PC-3 (cell line): ENCODE results near the gene DGKE. TPM values are rescaled to one million over a fixed set of nuclear protein-coding genes. Genes with fewer than 3 reads are reported as not detected.

Source experiments
- ATAC-seq: fragments of 200-7000 bp; cut with Tn5 transposase; 2 replicates; pipeline ENCODE4 v1.9.1; 2020; ENCODE audit warnings: mild to moderate bottlenecking, moderate library complexity
- BruUV-seq: library from RNA; stranded (reverse); fragments of 400-500 nt; replicated peaks from 2 replicates; lab custom pipeline; 2021; lab: Mats Ljungman, UMichigan
- CTCF ChIA-PET: fragments of 300-600 bp; sonication (Branson Sonifier 250); formaldehyde crosslinking; loops from one replicate; lab custom pipeline; 2022; ENCODE audit warnings: antibody characterized with exemption; lab: Charles Lee
- POLR2A ChIA-PET: fragments of 300-600 bp; sonication (Branson Sonifier 250); formaldehyde crosslinking; loops from one replicate; lab custom pipeline; 2022; ENCODE audit warnings: antibody characterized with exemption; ENCODE audit not compliant: unreplicated experiment; lab: Charles Lee
- DNase-seq: peaks from one replicate; pipeline ENCODE4 v3.0.0-alpha.2; 2015
- H2AFZ ChIP-seq: fragments of 300-600 bp; sonication (generic); 2 replicates; pipeline ENCODE4 v1.6.0; 2016; ENCODE audit warnings: antibody characterized with exemption, low read length
- H3F3A ChIP-seq: fragments of 300-600 bp; sonication (generic); one replicate; pipeline ENCODE4 v1.6.0; 2017; ENCODE audit warnings: antibody characterized with exemption, low read length, control low read depth, mild to moderate bottlenecking; ENCODE audit not compliant: unreplicated experiment
- H3K27ac ChIP-seq: fragments of 300-600 bp; sonication (generic); 2 replicates; pipeline ENCODE4 v1.5.1; 2016; ENCODE audit warnings: mild to moderate bottlenecking, low read length
- H3K27me3 ChIP-seq: fragments of 300-600 bp; sonication (generic); 2 replicates; pipeline ENCODE4 v1.6.1; 2016; ENCODE audit warnings: low read length, mixed read lengths
- H3K36me3 ChIP-seq: fragments of 300-600 bp; sonication (generic); 2 replicates; pipeline ENCODE4 v1.6.1; 2016; ENCODE audit warnings: low read depth, mixed run types, low read length, mixed read lengths
- H3K4me1 ChIP-seq: fragments of 300-600 bp; sonication (generic); 2 replicates; pipeline ENCODE4 v1.5.1; 2016; ENCODE audit warnings: low read length; ENCODE audit not compliant: insufficient read depth
- H3K4me2 ChIP-seq: fragments of 300-600 bp; sonication (generic); 2 replicates; pipeline ENCODE4 v1.6.0; 2016; ENCODE audit warnings: low read length
- H3K4me3 ChIP-seq: fragments of 300-600 bp; sonication (generic); 2 replicates; pipeline ENCODE4 v1.5.1; 2016; ENCODE audit warnings: mild to moderate bottlenecking, low read length, mixed read lengths
- H3K79me2 ChIP-seq: fragments of 300-600 bp; sonication (generic); 2 replicates; pipeline ENCODE4 v1.6.1; 2017; ENCODE audit warnings: low read length, mixed read lengths
- H3K9ac ChIP-seq: fragments of 300-600 bp; sonication (generic); 2 replicates; pipeline ENCODE4 v1.6.0; 2016; ENCODE audit warnings: mild to moderate bottlenecking, low read length
- H3K9me2 ChIP-seq: fragments of 300-600 bp; sonication (generic); replicated peaks from 2 replicates; pipeline ENCODE4 v1.6.1; 2016; ENCODE audit warnings: mixed run types, low read length, mixed read lengths
- H3K9me3 ChIP-seq: fragments of 300-600 bp; sonication (generic); 2 replicates; pipeline ENCODE4 v1.6.1; 2016; ENCODE audit warnings: low read length, mixed read lengths
- H4K20me1 ChIP-seq: fragments of 300-600 bp; sonication (generic); 2 replicates; pipeline ENCODE4 v1.6.1; 2016; ENCODE audit warnings: low read length, mixed read lengths
- EZH2 ChIP-seq: fragments of 300-600 bp; sonication (generic); IDR thresholded peaks from one replicate; pipeline ENCODE4 v1.6.1; 2017; ENCODE audit warnings: antibody characterized with exemption, mild to moderate bottlenecking, low read length; ENCODE audit not compliant: unreplicated experiment
- EZH2phosphoT487 ChIP-seq: fragments of 300-600 bp; sonication (generic); IDR thresholded peaks from 2 replicates; pipeline ENCODE4 v1.6.1; 2018; ENCODE audit warnings: mild to moderate bottlenecking, antibody characterized with exemption, low read length, borderline replicate concordance
- intact Hi-C: fragments of 100-400 bp; cut with micrococcal nuclease; formaldehyde crosslinking; loops from 2 replicates; pipeline ENCODE4 v1.9.0; 2023
- total RNA-seq: library from RNA; depleted of rRNA; stranded (reverse); fragments of >200 nt; gene quantifications from 2 replicates; pipeline ENCODE4 v1.2.3, GENCODE V29; 2014
- TF ChIP-seq, protein P1 (sequence below): fragments of 300-600 bp; sonication (generic); conservative IDR thresholded peaks from 2 replicates; pipeline ENCODE4 v1.5.1; 2017; ENCODE audit warnings: antibody characterized with exemption, low read depth, mild to moderate bottlenecking, low read length

DGKE gene
- total RNA-seq, 1 experiment from 2014 or later = 8.4 TPM

DNA sequence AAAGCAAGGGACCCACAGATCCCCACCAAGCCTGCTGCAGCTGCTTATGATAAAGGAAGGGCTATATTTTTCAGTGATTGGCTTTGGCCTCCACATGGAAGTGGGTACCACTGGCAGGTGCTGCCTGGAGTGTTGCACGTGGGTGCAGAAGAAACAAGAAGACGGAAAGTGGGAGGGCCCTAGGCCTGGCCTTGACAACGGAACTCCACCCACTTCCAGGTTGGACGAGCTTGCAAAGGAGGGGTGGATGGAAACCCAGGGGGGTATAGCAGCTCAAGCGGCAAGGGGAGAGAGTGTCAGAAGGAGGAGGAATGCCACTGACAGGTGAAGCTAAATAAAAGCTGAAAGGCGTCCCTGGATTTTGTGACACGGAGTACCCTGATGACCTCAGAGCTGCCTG is 59.6 kb downstream of the DGKE start:
- POLR2A ChIA-PET = no interaction called here
- intact Hi-C loops = no loop called here
- H3K36me3 ChIP-seq = peaks cover 95% of the 10 kb centered on the region
- H3K9me3 ChIP-seq = peaks cover 4% of the 10 kb centered on the region; the same call in 1 of the 2 replicates
- CTCF ChIA-PET = interaction anchor here (0.6 kb wide), 1 partner anchor 16 kb away, joined by 4 read pairs; no protein-coding TSS in a partner anchor
- H3K9ac ChIP-seq = no peak overlapping the region
- no TSS peak for BruUV-seq
- no peaks in the 10 kb centered on the region for H3K79me2 ChIP-seq
- no peak for ATAC-seq
- no peak for DNase-seq
- H3F3A ChIP-seq = no peaks in the 10 kb centered on the region
- no peak overlapping the region for H3K4me3 ChIP-seq
- no peaks in the 10 kb centered on the region for H4K20me1 ChIP-seq
- TF ChIP-seq EZH2 = no peak
- TF ChIP-seq, protein P1, sequence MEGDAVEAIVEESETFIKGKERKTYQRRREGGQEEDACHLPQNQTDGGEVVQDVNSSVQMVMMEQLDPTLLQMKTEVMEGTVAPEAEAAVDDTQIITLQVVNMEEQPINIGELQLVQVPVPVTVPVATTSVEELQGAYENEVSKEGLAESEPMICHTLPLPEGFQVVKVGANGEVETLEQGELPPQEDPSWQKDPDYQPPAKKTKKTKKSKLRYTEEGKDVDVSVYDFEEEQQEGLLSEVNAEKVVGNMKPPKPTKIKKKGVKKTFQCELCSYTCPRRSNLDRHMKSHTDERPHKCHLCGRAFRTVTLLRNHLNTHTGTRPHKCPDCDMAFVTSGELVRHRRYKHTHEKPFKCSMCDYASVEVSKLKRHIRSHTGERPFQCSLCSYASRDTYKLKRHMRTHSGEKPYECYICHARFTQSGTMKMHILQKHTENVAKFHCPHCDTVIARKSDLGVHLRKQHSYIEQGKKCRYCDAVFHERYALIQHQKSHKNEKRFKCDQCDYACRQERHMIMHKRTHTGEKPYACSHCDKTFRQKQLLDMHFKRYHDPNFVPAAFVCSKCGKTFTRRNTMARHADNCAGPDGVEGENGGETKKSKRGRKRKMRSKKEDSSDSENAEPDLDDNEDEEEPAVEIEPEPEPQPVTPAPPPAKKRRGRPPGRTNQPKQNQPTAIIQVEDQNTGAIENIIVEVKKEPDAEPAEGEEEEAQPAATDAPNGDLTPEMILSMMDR = no peak
- no peak for TF ChIP-seq EZH2phosphoT487
- peaks cover 10% of the 10 kb centered on the region for H3K4me1 ChIP-seq
- H2AFZ ChIP-seq = no peak overlapping the region
- no peaks in the 10 kb centered on the region for H3K9me2 ChIP-seq
- no peaks in the 10 kb centered on the region for H3K27me3 ChIP-seq
- H3K4me2 ChIP-seq = no peak overlapping the region
- no peak overlapping the region for H3K27ac ChIP-seq

DNA sequence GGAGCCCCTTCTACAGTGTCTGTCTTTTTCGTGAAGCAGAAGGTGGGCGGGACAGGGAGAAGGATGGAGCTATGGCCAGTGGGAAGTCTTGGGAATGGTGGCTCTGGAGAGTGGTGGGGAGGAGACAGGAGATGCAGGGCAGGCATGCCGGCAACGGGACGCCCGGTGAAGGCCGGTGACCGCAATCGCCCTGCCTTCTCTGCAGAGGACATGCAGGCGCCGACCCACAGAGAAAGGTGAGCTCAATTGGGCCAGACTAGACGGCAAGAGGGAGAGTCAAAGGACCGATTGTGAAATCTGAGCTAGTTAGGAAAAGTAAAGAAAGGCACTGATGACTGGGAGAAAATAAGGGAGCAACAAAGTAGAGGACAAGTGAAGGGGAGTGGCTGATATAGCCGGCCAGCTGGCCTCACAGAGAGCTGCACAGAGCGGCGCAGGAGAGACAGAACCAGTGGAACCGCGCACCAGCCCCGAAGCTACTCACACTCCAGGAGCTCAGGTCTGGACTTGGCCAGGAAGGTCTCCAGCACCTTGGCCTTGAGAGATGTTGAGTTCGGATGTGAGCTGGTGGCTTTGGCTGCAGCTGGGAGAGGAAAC is 61.0 kb downstream of the DGKE start:
- H4K20me1 ChIP-seq = no peaks in the 10 kb centered on the region
- DNase-seq (no peak), ATAC-seq (no peak)
- no peaks in the 10 kb centered on the region for H3K9me3 ChIP-seq
- no peak overlapping the region for H3K27ac ChIP-seq
- no peaks in the 10 kb centered on the region for H3K27me3 ChIP-seq
- TF ChIP-seq, protein P1 = no peak
- TF ChIP-seq EZH2 = no peak
- no peak for TF ChIP-seq EZH2phosphoT487
- peaks cover 92% of the 10 kb centered on the region for H3K36me3 ChIP-seq
- H3K4me3 ChIP-seq = no peak overlapping the region
- intact Hi-C loops = no loop called here
- H2AFZ ChIP-seq = no peak overlapping the region
- H3K4me1 ChIP-seq = peaks cover 10% of the 10 kb centered on the region
- no peaks in the 10 kb centered on the region for H3K9me2 ChIP-seq
- no TSS peak for BruUV-seq
- no peaks in the 10 kb centered on the region for H3K79me2 ChIP-seq
- ChIA-PET CTCF (no interaction called here), POLR2A (interaction anchor here (0.6 kb wide), 1 partner anchor 127 kb away, joined by 6 read pairs; no protein-coding TSS in a partner anchor)
- no peak overlapping the region for H3K9ac ChIP-seq
- no peaks in the 10 kb centered on the region for H3F3A ChIP-seq
- no peak overlapping the region for H3K4me2 ChIP-seq

- Histone ChIP-seq H3K9me2 (no peaks in the 10 kb centered on the region), H3K79me2 (peaks cover 3% of the 10 kb centered on the region; the same call in 1 of the 2 replicates), H2AFZ (no peak overlapping the region), H3K4me2 (no peak overlapping the region), H3K4me3 (no peak overlapping the region), H3K9me3 (no peaks in the 10 kb centered on the region), H4K20me1 (no peaks in the 10 kb centered on the region), H3K36me3 (peaks cover 91% of the 10 kb centered on the region), H3K9ac (no peak overlapping the region), H3F3A (no peaks in the 10 kb centered on the region), H3K27ac (no peak overlapping the region), H3K4me1 (peaks cover 10% of the 10 kb centered on the region), H3K27me3 (no peaks in the 10 kb centered on the region)
- CTCF ChIA-PET = no interaction called here
- TF ChIP-seq, protein P1 = no peak
- DNase-seq (no peak), ATAC-seq (no peak)
- intact Hi-C loops = no loop called here
- no TSS peak for BruUV-seq
- POLR2A ChIA-PET = no interaction called here
Measured at GRCh38 chr17:56896217-56896967, 62.4 kb downstream of the DGKE start.
